IMR-90 (cell line): ENCODE results near the gene USP26. TPM values are rescaled to one million over a fixed set of nuclear protein-coding genes. Genes with fewer than 3 reads are reported as not detected.

ENCODE experiments used
- ATAC-seq: fragments of 200-7000 bp; cut with Tn5 transposase; 2 replicates; pipeline ENCODE4 v1.9.1; 2020; ENCODE audit warnings: low read depth, mild to moderate bottlenecking, moderate library complexity
- BruUV-seq: library from RNA; stranded (reverse); fragments of 400-500 nt; replicated peaks from 2 replicates; lab custom pipeline; 2021; lab: Mats Ljungman, UMichigan
- CTCF ChIA-PET: fragments of 300-600 bp; formaldehyde crosslinking; extraction: SDS; loops from one replicate; lab custom pipeline; 2021; ENCODE audit warnings: antibody characterized with exemption; lab: Yijun Ruan, JAX
- POLR2A ChIA-PET: fragments of 300-600 bp; sonication (Branson Sonifier 250); formaldehyde crosslinking; loops from one replicate; lab custom pipeline; 2022; ENCODE audit warnings: antibody characterized with exemption; ENCODE audit not compliant: unreplicated experiment; lab: Charles Lee
- DNase-seq: peaks from one replicate; pipeline ENCODE4 v3.0.0; 2013
- H2AFZ ChIP-seq: replicated peaks from 2 replicates; pipeline ENCODE3; 2013; ENCODE audit warnings: low read length, mild to moderate bottlenecking; ENCODE audit not compliant: poor library complexity
- H2AK5ac ChIP-seq: 2 replicates; pipeline ENCODE4 v1.6.1; 2013; ENCODE audit warnings: low read depth, low read length, inconsistent platforms
- H2AK9ac ChIP-seq: replicated peaks from 2 replicates; pipeline ENCODE3; 2013; ENCODE audit warnings: mild to moderate bottlenecking, low read depth, low read length, moderate library complexity; ENCODE audit not compliant: poor library complexity
- H2BK120ac ChIP-seq: 2 replicates; pipeline ENCODE4 v1.6.1; 2013; ENCODE audit warnings: low read depth, low read length, inconsistent platforms
- H2BK15ac ChIP-seq: 3 replicates; pipeline ENCODE4 v1.6.1; 2013; ENCODE audit warnings: low read depth, low read length, inconsistent platforms
- H2BK20ac ChIP-seq: 2 replicates; pipeline ENCODE4 v1.6.1; 2013; ENCODE audit warnings: low read depth, mild to moderate bottlenecking, inconsistent platforms, low read length, moderate library complexity
- H2BK5ac ChIP-seq: 2 replicates; pipeline ENCODE4 v1.6.1; 2013; ENCODE audit warnings: mild to moderate bottlenecking, low read depth, low read length, inconsistent platforms; ENCODE audit not compliant: poor library complexity, severe bottlenecking
- H3K14ac ChIP-seq: replicated peaks from 2 replicates; pipeline ENCODE4 v1.6.1; 2013; ENCODE audit warnings: low read depth, low read length, inconsistent platforms
- H3K18ac ChIP-seq: 2 replicates; pipeline ENCODE4 v1.6.1; 2013; ENCODE audit warnings: low read depth, low read length, control low read depth
- H3K23ac ChIP-seq: 2 replicates; pipeline ENCODE4 v1.6.1; 2013; ENCODE audit warnings: low read depth, low read length, inconsistent platforms
- H3K27ac ChIP-seq: 2 replicates; pipeline ENCODE4 v1.5.1; 2013; ENCODE audit warnings: mild to moderate bottlenecking, control low read depth, low read length; ENCODE audit not compliant: insufficient read depth
- H3K27me3 ChIP-seq: 2 replicates; pipeline ENCODE4 v1.6.1; 2013; ENCODE audit warnings: low read length; ENCODE audit not compliant: control insufficient read depth, insufficient read depth
- H3K36me3 ChIP-seq: 2 replicates; pipeline ENCODE4 v1.6.1; 2013; ENCODE audit warnings: low read length, mixed read lengths; ENCODE audit not compliant: control insufficient read depth, insufficient read depth
- H3K4ac ChIP-seq: 2 replicates; pipeline ENCODE4 v1.6.1; 2013; ENCODE audit warnings: low read depth, low read length, inconsistent platforms
- H3K4me1 ChIP-seq: 2 replicates; pipeline ENCODE4 v1.6.1; 2013; ENCODE audit warnings: low read length, mixed read lengths; ENCODE audit not compliant: control insufficient read depth, insufficient read depth
- H3K4me2 ChIP-seq: 2 replicates; pipeline ENCODE4 v1.6.1; 2013; ENCODE audit warnings: low read depth, mild to moderate bottlenecking, control low read depth, low read length, moderate library complexity
- H3K4me3 ChIP-seq: 2 replicates; pipeline ENCODE4 v1.5.1; 2013; ENCODE audit warnings: low read depth, mild to moderate bottlenecking, control low read depth, low read length, moderate library complexity; ENCODE audit not compliant: insufficient read depth
- H3K56ac ChIP-seq: 2 replicates; pipeline ENCODE4 v1.6.1; 2013; ENCODE audit warnings: low read length, inconsistent platforms; ENCODE audit not compliant: insufficient read depth; ENCODE audit errors: extremely low read depth
- H3K79me1 ChIP-seq, 2 experiments: 2 replicates each; pipeline ENCODE4 v1.6.1; 2013; ENCODE audit warnings: low read length in 2 of 2, inconsistent platforms in 1 of 2, low read depth in 1 of 2
- H3K9ac ChIP-seq: 2 replicates; pipeline ENCODE4 v1.6.1; 2013; ENCODE audit warnings: low read depth, low read length, control low read depth
- H3K9me1 ChIP-seq: 2 replicates; pipeline ENCODE4 v1.6.1; 2013; ENCODE audit warnings: low read length, inconsistent platforms; ENCODE audit not compliant: insufficient read depth
- H3K9me3 ChIP-seq: 2 replicates; pipeline ENCODE4 v1.6.1; 2013; ENCODE audit warnings: low read length; ENCODE audit not compliant: control insufficient read depth, insufficient read depth
- H4K20me1 ChIP-seq: 2 replicates; pipeline ENCODE4 v1.6.1; 2013; ENCODE audit warnings: low read length, inconsistent platforms; ENCODE audit not compliant: insufficient read depth
- H4K5ac ChIP-seq: 2 replicates; pipeline ENCODE4 v1.6.1; 2013; ENCODE audit warnings: mild to moderate bottlenecking, low read depth, low read length, control low read depth
- H4K8ac ChIP-seq, 2 experiments: 2 replicates each; pipeline ENCODE4 v1.6.1; 2013; ENCODE audit warnings: low read depth in 2 of 2, low read length in 2 of 2, control low read depth in 1 of 2, inconsistent platforms in 1 of 2
- H4K91ac ChIP-seq: 2 replicates; pipeline ENCODE4 v1.6.1; 2013; ENCODE audit warnings: low read depth, low read length, inconsistent platforms; ENCODE audit not compliant: insufficient read depth
- BHLHE40 ChIP-seq: fragments of 150-350 bp; IDR thresholded peaks from 2 replicates; pipeline ENCODE4 v1.6.1; 2016; ENCODE audit warnings: mild to moderate bottlenecking, low read depth, low read length
- CEBPB ChIP-seq: IDR thresholded peaks from 2 replicates; pipeline ENCODE4 v1.6.1; 2012; ENCODE audit warnings: low read depth, low read length, improper control_type of control experiment
- CHD1 ChIP-seq: IDR thresholded peaks from 2 replicates; pipeline ENCODE4 v1.6.1; 2012; ENCODE audit warnings: low read depth, low read length, improper control_type of control experiment
- ELK1 ChIP-seq: fragments of 150-350 bp; IDR thresholded peaks from 2 replicates; pipeline ENCODE4 v1.6.1; 2016; ENCODE audit warnings: low read depth, mild to moderate bottlenecking, low read length, moderate library complexity, borderline replicate concordance
- FOS ChIP-seq: fragments of 150-350 bp; IDR thresholded peaks from 2 replicates; pipeline ENCODE4 v1.6.1; 2016; ENCODE audit warnings: low read depth, low read length
- MAFK ChIP-seq: IDR thresholded peaks from 2 replicates; pipeline ENCODE4 v1.6.1; 2012; ENCODE audit warnings: low read depth, low read length, improper control_type of control experiment
- MAZ ChIP-seq: IDR thresholded peaks from 2 replicates; pipeline ENCODE4 v1.6.1; 2012; ENCODE audit warnings: low read depth, mild to moderate bottlenecking, low read length, improper control_type of control experiment, moderate library complexity, borderline replicate concordance
- MXI1 ChIP-seq: IDR thresholded peaks from 2 replicates; pipeline ENCODE4 v1.6.1; 2012; ENCODE audit warnings: low read depth, mild to moderate bottlenecking, low read length, moderate library complexity, borderline replicate concordance
- NFE2L2 ChIP-seq: fragments of 150-350 bp; IDR thresholded peaks from 2 replicates; pipeline ENCODE4 v1.6.1; 2016; ENCODE audit warnings: low read depth, mild to moderate bottlenecking, low read length
- POLR2A ChIP-seq: IDR thresholded peaks from 2 replicates; pipeline ENCODE4 v1.6.1; 2012; ENCODE audit warnings: mild to moderate bottlenecking, low read depth, low read length
- RAD21 ChIP-seq: IDR thresholded peaks from 2 replicates; pipeline ENCODE4 v1.6.1; 2012; ENCODE audit warnings: low read length, improper control_type of control experiment
- RCOR1 ChIP-seq: IDR thresholded peaks from 2 replicates; pipeline ENCODE4 v1.6.1; 2012; ENCODE audit warnings: mild to moderate bottlenecking, low read length, improper control_type of control experiment; ENCODE audit not compliant: insufficient replicate concordance
- RFX5 ChIP-seq: IDR thresholded peaks from 2 replicates; pipeline ENCODE4 v1.8.0; 2012; ENCODE audit warnings: low read depth, mild to moderate bottlenecking, low read length, moderate library complexity
- SMC3 ChIP-seq: fragments of 150-350 bp; IDR thresholded peaks from 2 replicates; pipeline ENCODE4 v1.6.1; 2016; ENCODE audit warnings: low read depth, mild to moderate bottlenecking, antibody characterized with exemption, low read length, moderate library complexity
- USF2 ChIP-seq: fragments of 150-350 bp; IDR thresholded peaks from 2 replicates; pipeline ENCODE4 v1.6.1; 2017; ENCODE audit warnings: mild to moderate bottlenecking, antibody characterized with exemption, low read length, low read depth
- WGBS, 2 experiments: methylation state at CpG; one replicate each; pipeline versions ENCODE4 v1.1.5 to v1.1.7; 2013; ENCODE audit warnings: missing lambda C conversion rate in 2 of 2; ENCODE audit not compliant: insufficient read length in 1 of 2; ENCODE audit errors: extremely low coverage in 2 of 2; 5-methylcytosine and 5-hydroxymethylcytosine counted together
- dilution Hi-C: fragments of 300-500 bp; cut with HindIII; formaldehyde crosslinking; loops from one replicate; pipeline ENCODE4 v1.14.3; 2018; ENCODE audit warnings: low sequenced_read_pairs; ENCODE audit not compliant: unreplicated experiment
- in situ Hi-C: fragments of 300-500 bp; cut with MboI; formaldehyde crosslinking; loops from 3 replicates; pipeline ENCODE4 v1.14.3; 2019; ENCODE audit warnings: low sequenced_read_pairs, inconsistent platforms, mixed read lengths
- intact Hi-C: fragments of 100-400 bp; cut with micrococcal nuclease; formaldehyde crosslinking; loops from 2 replicates; pipeline ENCODE4 v1.10.0; 2022
- polyA plus RNA-seq, 3 experiments: library from polyadenylated mRNA; depleted of rRNA; stranded (reverse); fragments of >200 nt; gene quantifications; 2 replicates each; pipeline ENCODE4 v1.2.3, GENCODE V29; 2012; ENCODE audit warnings: low replicate concordance in 1 of 3
- total RNA-seq: library from RNA; depleted of rRNA; stranded (reverse); fragments of >200 nt; gene quantifications from 2 replicates; pipeline ENCODE4 v1.2.3, GENCODE V29; 2012
- TF ChIP-seq, protein P1 (sequence below): conservative IDR thresholded peaks from 2 replicates; pipeline ENCODE4 v1.5.1; 2012; ENCODE audit warnings: mild to moderate bottlenecking, low read depth, low read length, improper control_type of control experiment

USP26 gene
- total and polyA plus RNA-seq, 2 of the 4 experiments (the other 2 are of a cell fraction), result not detected

DNA sequence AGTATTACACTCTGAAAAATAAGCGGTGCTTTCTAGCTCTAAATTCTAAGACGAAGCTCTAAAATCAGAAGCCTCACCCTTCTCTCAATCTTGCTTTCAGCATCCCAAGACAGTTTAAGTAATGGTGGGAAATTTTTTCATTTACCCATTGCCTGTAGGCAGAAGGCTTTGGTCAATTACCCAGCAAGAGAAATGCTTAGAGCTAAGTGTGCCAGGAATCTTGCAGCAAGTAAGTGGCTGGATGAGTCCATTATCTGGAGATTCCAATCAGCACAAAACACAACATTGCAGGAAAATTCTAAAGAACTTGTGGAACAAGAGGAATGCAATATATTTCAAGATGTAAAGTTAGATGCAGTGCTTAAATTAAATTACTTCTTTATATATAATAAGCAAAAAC, 28.4 kb downstream of the USP26 start:
- Histone ChIP-seq H3K79me1 (no peaks in the 10 kb centered on the region), H3K27ac (no peak overlapping the region), H4K20me1 (no peaks in the 10 kb centered on the region), H3K36me3 (no peaks in the 10 kb centered on the region), H3K9me1 (no peaks in the 10 kb centered on the region), H3K4ac (no peak overlapping the region), H3K56ac (no peak overlapping the region), H3K27me3 (no peaks in the 10 kb centered on the region), H3K23ac (no peak overlapping the region), H3K4me1 (no peaks in the 10 kb centered on the region), H3K4me3 (no peak overlapping the region), H2AK9ac (no peak overlapping the region), H2AFZ (no peak overlapping the region), H3K18ac (no peak overlapping the region), H3K14ac (no peak overlapping the region), H4K8ac (no peak overlapping the region), H3K9ac (no peak overlapping the region), H3K4me2 (no peak overlapping the region), H2BK20ac (no peak overlapping the region), H2BK5ac (no peak overlapping the region), H4K5ac (no peak overlapping the region), H2BK120ac (no peak overlapping the region), H2BK15ac (no peak overlapping the region), H4K91ac (no peak overlapping the region), H3K9me3 (no peaks in the 10 kb centered on the region), H2AK5ac (no peak overlapping the region)
- DNase-seq, result no peak
- POLR2A ChIA-PET, result no interaction called here
- dilution Hi-C loops (no loop called here), intact Hi-C loops (no loop called here), in situ Hi-C loops (no loop called here)
- WGBS, 2 experiments, result no CpG with 5 or more reads among the region's 2 CpGs
- CTCF ChIA-PET, result no interaction called here
- no peak for ATAC-seq
- BruUV-seq, result no TSS peak
- TF ChIP-seq SMC3 (no peak), RCOR1 (no peak), CHD1 (no peak), FOS (no peak), POLR2A (no peak), MAFK (no peak), RFX5 (no peak), BHLHE40 (no peak), RAD21 (no peak), MXI1 (no peak), USF2 (no peak), MAZ (no peak), CEBPB (no peak), NFE2L2 (no peak), ELK1 (no peak)
- TF ChIP-seq, protein P1, sequence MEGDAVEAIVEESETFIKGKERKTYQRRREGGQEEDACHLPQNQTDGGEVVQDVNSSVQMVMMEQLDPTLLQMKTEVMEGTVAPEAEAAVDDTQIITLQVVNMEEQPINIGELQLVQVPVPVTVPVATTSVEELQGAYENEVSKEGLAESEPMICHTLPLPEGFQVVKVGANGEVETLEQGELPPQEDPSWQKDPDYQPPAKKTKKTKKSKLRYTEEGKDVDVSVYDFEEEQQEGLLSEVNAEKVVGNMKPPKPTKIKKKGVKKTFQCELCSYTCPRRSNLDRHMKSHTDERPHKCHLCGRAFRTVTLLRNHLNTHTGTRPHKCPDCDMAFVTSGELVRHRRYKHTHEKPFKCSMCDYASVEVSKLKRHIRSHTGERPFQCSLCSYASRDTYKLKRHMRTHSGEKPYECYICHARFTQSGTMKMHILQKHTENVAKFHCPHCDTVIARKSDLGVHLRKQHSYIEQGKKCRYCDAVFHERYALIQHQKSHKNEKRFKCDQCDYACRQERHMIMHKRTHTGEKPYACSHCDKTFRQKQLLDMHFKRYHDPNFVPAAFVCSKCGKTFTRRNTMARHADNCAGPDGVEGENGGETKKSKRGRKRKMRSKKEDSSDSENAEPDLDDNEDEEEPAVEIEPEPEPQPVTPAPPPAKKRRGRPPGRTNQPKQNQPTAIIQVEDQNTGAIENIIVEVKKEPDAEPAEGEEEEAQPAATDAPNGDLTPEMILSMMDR, result no peak
